Prostate gland (tissue), 2 donors: ENCODE data around the gene VGLL3.

Experiments used
- CTCF ChIP-seq, 4 experiments: fragments of 200-600 bp in 2 of 4; fragments of 450-650 bp in 2 of 4; sonication (generic) in 2 of 4; IDR thresholded peaks; 1 replicate in 3 of 4; 2 replicates in 1 of 4; pipeline ENCODE4 v1.5.1; 2016 to 2019; ENCODE audit warnings: antibody characterized with exemption in 4 of 4, mild to moderate bottlenecking in 2 of 4, moderate library complexity in 2 of 4
- POLR2AphosphoS5 ChIP-seq: sonication (generic); formaldehyde crosslinking; IDR thresholded peaks from one replicate; pipeline ENCODE4 v1.6.1; 2017; ENCODE audit warnings: antibody characterized with exemption

- TF ChIP-seq CTCF (IDR thresholded peaks at IDR 0.05) = no peak
- peak; percentile 36 for TF ChIP-seq POLR2AphosphoS5
Observed at GRCh38 chr3:86993704-86994103, 2.8 kb upstream of the VGLL3 start.
